Peyer's patch (tissue), 4 donors: ENCODE data around the gene TMX2. TPM values are rescaled to one million over a fixed set of nuclear protein-coding genes. Genes with fewer than 3 reads are reported as not detected.

Source experiments
- DNase-seq, 3 donors: peaks; one replicate each; pipeline ENCODE4 v3.0.0-alpha.2; 2017 to 2019
- H3K27ac ChIP-seq, 4 donors: fragments of 200-600 bp; sonication (generic); one replicate each; pipeline ENCODE4 v1.5.1; 2016 to 2019
- H3K27me3 ChIP-seq, 2 donors: fragments of 200-600 bp; sonication (generic); one replicate each; pipeline ENCODE4 v1.5.1; 2019
- H3K36me3 ChIP-seq, 3 donors: fragments of 200-600 bp; sonication (generic); one replicate each; pipeline ENCODE4 v1.5.1; 2016 to 2019
- H3K4me1 ChIP-seq, 4 donors: fragments of 200-600 bp; sonication (generic); one replicate each; pipeline ENCODE4 v1.5.1; 2016 to 2019
- H3K4me3 ChIP-seq, 4 donors: fragments of 200-600 bp; sonication (generic); 1 replicate in 3 of 4; 2 replicates in 1 of 4; pipeline ENCODE4 v1.5.1; 2016 to 2019; ENCODE audit warnings: mild to moderate bottlenecking in 1 of 4
- H3K9me3 ChIP-seq, 4 donors: fragments of 200-600 bp; sonication (generic); one replicate each; pipeline ENCODE4 v1.5.1; 2016 to 2019; ENCODE audit warnings: mild to moderate bottlenecking in 1 of 4
- CTCF ChIP-seq, 6 experiments: fragments of 450-650 bp in 4 of 6; fragments of 200-600 bp in 2 of 6; sonication (generic) in 1 of 6; IDR thresholded peaks; one replicate each; pipeline ENCODE4 v1.5.1; 2017 to 2019; ENCODE audit warnings: antibody characterized with exemption in 6 of 6, mild to moderate bottlenecking in 3 of 6, moderate library complexity in 1 of 6
- POLR2A ChIP-seq, 2 donors: fragments of 450-650 bp; IDR thresholded peaks; one replicate each; pipeline ENCODE4 v1.5.1; 2017; ENCODE audit warnings: antibody characterized with exemption in 2 of 2, mild to moderate bottlenecking in 2 of 2, moderate library complexity in 2 of 2
- small RNA-seq, 2 donors: library from RNA; depleted of rRNA; stranded (forward); fragments of <200 nt; gene quantifications; one replicate each; pipeline ENCODE3, GENCODE V24; 2016
- total RNA-seq, 4 donors: library from RNA; depleted of rRNA; stranded (reverse); fragments of >200 nt; gene quantifications; one replicate each; pipeline ENCODE4 v1.1.0, GENCODE V29; 2016

The TMX2 gene
- total RNA-seq, 4 donors from 2014 or later, result 18.2 to 86.0 (median 74.9) TPM

GRCh38 chr11:57788703-57789088, 76.3 kb downstream of the TMX2 start:
- peaks cover 8 to 93% (median 33%) of the 10 kb centered on the region in 4 donors for H3K4me1 ChIP-seq
- TF ChIP-seq POLR2A (IDR thresholded peaks at IDR 0.05), result no peak
- no peak for TF ChIP-seq CTCF (IDR thresholded peaks at IDR 0.05)
- H3K4me3 ChIP-seq, result peak overlapping the region in 1 of 4 donors; percentile 6

More at GRCh38 chr11:57788703-57789088, 76.3 kb downstream of the TMX2 start:
- no peaks in the 10 kb centered on the region for H3K9me3 ChIP-seq
- peak overlapping the region in 3 of 4 donors; percentile 20 to 79 (median 74) for H3K27ac ChIP-seq
- DNase-seq, result no peak
- no peaks in the 10 kb centered on the region for H3K27me3 ChIP-seq
- no peaks in the 10 kb centered on the region for H3K36me3 ChIP-seq

Small RNA genes lying within 50 kb of the gene (small RNA-seq; reads per million reads assigned to genes)
- 0 reads per million in 2 donors for gene TMX2-CTNND1

Other genes with a start within 250 kb of the TMX2 start
- gene SLC43A1, start 196.9 kb upstream of the TMX2 start, total RNA-seq, result 10 to 100 TPM in 3 of 4 donors, 1 to 10 TPM in 1; 4.6 to 19.0 (median 11.2) TPM
- 10 to 100 TPM; 16.8 to 39.6 (median 19.6) TPM for gene TIMM10, start 181.8 kb upstream of the TMX2 start, total RNA-seq
- not detected for gene SMTNL1, start 175.0 kb upstream of the TMX2 start, total RNA-seq
- 10 to 100 TPM; 15.6 to 66.0 (median 25.1) TPM for gene UBE2L6, start 144.9 kb upstream of the TMX2 start, total RNA-seq
- gene SERPING1, start 114.9 kb upstream of the TMX2 start, total RNA-seq, result 100 to 1,000 TPM in 2 of 4 donors, 10 to 100 TPM in 2; 29.9 to 158 (median 93.1) TPM
- 1 to 10 TPM in 1 of 4 donors, under 1 TPM in 3; 0.35 to 2.5 (median 0.71) TPM for gene YPEL4, start 62.7 kb upstream of the TMX2 start, total RNA-seq
- gene CLP1, start 54.8 kb upstream of the TMX2 start, total RNA-seq, result 10 to 100 TPM in 3 of 4 donors, 1 to 10 TPM in 1; 9.1 to 16.1 (median 12.8) TPM
- gene ZDHHC5, start 44.5 kb upstream of the TMX2 start, total RNA-seq, result 10 to 100 TPM; 27.2 to 69.7 (median 60.1) TPM
- gene MED19, start 378 bp upstream of the TMX2 start, total RNA-seq, result 10 to 100 TPM in 3 of 4 donors, 1 to 10 TPM in 1; 3.0 to 26.4 (median 21.5) TPM
- 10 to 100 TPM; 42.0 to 50.5 (median 46.5) TPM for gene SELENOH, start 28.9 kb downstream of the TMX2 start, total RNA-seq
- gene BTBD18, start 39.2 kb downstream of the TMX2 start, total RNA-seq, result not detected
- gene CTNND1, start 49.2 kb downstream of the TMX2 start, total RNA-seq, result 100 to 1,000 TPM; 205 to 366 (median 346) TPM